Caco-2 (cell line): ENCODE measurements around the gene IL11RA. TPM values are rescaled to one million over a fixed set of nuclear protein-coding genes. Genes with fewer than 3 reads are reported as not detected.

Experiments
- BruUV-seq: library from RNA; stranded (reverse); fragments of 400-500 nt; replicated peaks from 2 replicates; lab custom pipeline; 2021; lab: Mats Ljungman, UMichigan
- CTCF ChIA-PET: fragments of 300-600 bp; sonication (Branson Sonifier 250); formaldehyde crosslinking; loops from one replicate; lab custom pipeline; 2022; ENCODE audit warnings: antibody characterized with exemption; lab: Charles Lee
- POLR2A ChIA-PET: fragments of 300-600 bp; sonication (Branson Sonifier 250); formaldehyde crosslinking; loops from one replicate; lab custom pipeline; 2022; ENCODE audit warnings: antibody characterized with exemption; lab: Charles Lee
- DNase-seq, 2 experiments: peaks; one replicate each; pipeline versions ENCODE4 v3.0.0 to v3.0.0-alpha.2; 2020 to 2022
- H3K27me3 ChIP-seq: replicated peaks from 2 replicates; pipeline ENCODE4 v1.6.0; 2011; ENCODE audit warnings: low read length; ENCODE audit not compliant: control insufficient read depth, insufficient read depth
- H3K36me3 ChIP-seq: 2 replicates; pipeline ENCODE4 v1.5.1; 2011; ENCODE audit warnings: low read length; ENCODE audit not compliant: control insufficient read depth, insufficient read depth
- H3K4me1 ChIP-seq: fragments of 250-450 bp; sonication (Bioruptor Pico); 2 replicates; pipeline ENCODE4 v1.5.1; 2020; ENCODE audit warnings: mild to moderate bottlenecking
- H3K4me3 ChIP-seq: 2 replicates; pipeline ENCODE4 v1.5.1; 2011; ENCODE audit warnings: low read depth, mild to moderate bottlenecking, control low read depth, low read length
- H3K9me3 ChIP-seq: fragments of 250-450 bp; sonication (Bioruptor Pico); 2 replicates; pipeline ENCODE4 v1.5.1; 2020; ENCODE audit warnings: mild to moderate bottlenecking, moderate library complexity
- H3K27ac Mint-ChIP-seq: one replicate; pipeline ENCODE4 v1.8.0; 2022; ENCODE audit warnings: mixed read lengths; ENCODE audit not compliant: unreplicated experiment
- H3K27me3 Mint-ChIP-seq: one replicate; pipeline ENCODE4 v1.8.0; 2022; ENCODE audit warnings: mixed read lengths; ENCODE audit not compliant: insufficient read depth, unreplicated experiment
- H3K36me3 Mint-ChIP-seq: one replicate; pipeline ENCODE4 v1.8.0; 2022; ENCODE audit warnings: mild to moderate bottlenecking, mixed read lengths; ENCODE audit not compliant: insufficient read depth, unreplicated experiment
- H3K4me1 Mint-ChIP-seq: one replicate; pipeline ENCODE4 v1.8.0; 2022; ENCODE audit warnings: low read depth, mixed read lengths; ENCODE audit not compliant: unreplicated experiment
- H3K4me3 Mint-ChIP-seq: one replicate; pipeline ENCODE4 v1.8.0; 2022; ENCODE audit warnings: mild to moderate bottlenecking, moderate library complexity, mixed read lengths; ENCODE audit not compliant: unreplicated experiment
- H3K9me3 Mint-ChIP-seq: one replicate; pipeline ENCODE4 v1.8.0; 2022; ENCODE audit warnings: mixed read lengths; ENCODE audit not compliant: unreplicated experiment
- intact Hi-C: fragments of 100-400 bp; cut with micrococcal nuclease; formaldehyde crosslinking; loops from one replicate; pipeline ENCODE4 v1.10.0; 2022; ENCODE audit not compliant: unreplicated experiment
- total RNA-seq: library from RNA; stranded (reverse); gene quantifications from 2 replicates; pipeline ENCODE4 v1.2.3, GENCODE V29; 2022
- TF ChIP-seq, protein P1 (sequence below), 2 experiments: fragments of 200-600 bp in 1 of 2; IDR thresholded peaks; 1 replicate in 1 of 2; 2 replicates in 1 of 2; pipeline versions ENCODE4 v1.5.1 to v1.8.0; 2011 to 2022; ENCODE audit warnings: antibody characterized with exemption in 1 of 2, control low read depth in 1 of 2, inconsistent platforms in 1 of 2, low read depth in 1 of 2, low read length in 1 of 2, mild to moderate bottlenecking in 1 of 2, moderate library complexity in 1 of 2; ENCODE audit not compliant: insufficient read depth in 1 of 2, severe bottlenecking in 1 of 2, unreplicated experiment in 1 of 2

IL11RA gene
- total RNA-seq, 1 experiment from 2014 or later: 5.6 TPM

DNA sequence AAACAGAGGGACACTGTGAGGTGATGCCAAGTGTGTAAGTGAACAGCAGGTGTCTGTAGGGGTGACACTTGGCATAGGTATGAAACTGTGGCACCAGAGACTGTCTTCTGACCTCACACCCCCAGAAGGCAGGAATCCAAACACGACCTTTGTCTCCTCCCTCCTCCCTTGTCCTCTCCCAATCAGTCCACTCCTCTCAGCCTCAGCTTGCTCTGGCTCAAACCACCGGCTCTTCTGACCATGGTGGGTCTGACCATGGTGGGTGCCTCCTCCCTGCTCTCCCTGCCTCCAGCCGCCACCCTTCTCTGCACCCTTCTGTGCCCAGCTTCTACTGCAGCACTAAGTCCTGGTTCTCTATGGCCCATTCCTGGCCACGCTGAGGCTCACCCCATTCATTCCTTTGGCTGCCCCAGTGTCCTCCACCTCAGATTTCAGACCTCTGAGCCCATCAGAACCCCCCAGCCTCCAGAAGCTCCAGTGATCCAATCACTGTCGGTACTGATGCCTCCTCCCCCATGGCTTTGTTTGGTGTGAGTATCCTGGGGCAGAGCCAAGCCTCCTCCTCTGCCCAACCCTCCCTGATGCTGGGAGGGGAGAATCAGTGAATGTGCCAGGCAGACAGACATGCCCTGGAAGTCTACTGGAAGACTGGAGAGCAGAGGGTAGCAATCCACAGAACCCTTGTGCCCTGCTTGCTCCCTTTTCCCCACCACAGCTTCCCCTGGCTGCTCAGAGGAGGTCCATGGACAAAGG, 21.4 kb upstream of the IL11RA start:
- H3K9me3 ChIP-seq: no peaks in the 10 kb centered on the region
- Mint-ChIP-seq H3K36me3 (peaks cover 4% of the 10 kb centered on the region), H3K27me3 (peaks cover 4% of the 10 kb centered on the region), H3K4me3 (peak overlapping the region; percentile 4), H3K27ac (no peak overlapping the region), H3K4me1 (peaks cover 18% of the 10 kb centered on the region), H3K9me3 (no peaks in the 10 kb centered on the region)
- intact Hi-C loops: no loop called here
- ChIA-PET POLR2A (no interaction called here), CTCF (no interaction called here)
- H3K27me3 ChIP-seq: no peaks in the 10 kb centered on the region
- TF ChIP-seq, protein P1, sequence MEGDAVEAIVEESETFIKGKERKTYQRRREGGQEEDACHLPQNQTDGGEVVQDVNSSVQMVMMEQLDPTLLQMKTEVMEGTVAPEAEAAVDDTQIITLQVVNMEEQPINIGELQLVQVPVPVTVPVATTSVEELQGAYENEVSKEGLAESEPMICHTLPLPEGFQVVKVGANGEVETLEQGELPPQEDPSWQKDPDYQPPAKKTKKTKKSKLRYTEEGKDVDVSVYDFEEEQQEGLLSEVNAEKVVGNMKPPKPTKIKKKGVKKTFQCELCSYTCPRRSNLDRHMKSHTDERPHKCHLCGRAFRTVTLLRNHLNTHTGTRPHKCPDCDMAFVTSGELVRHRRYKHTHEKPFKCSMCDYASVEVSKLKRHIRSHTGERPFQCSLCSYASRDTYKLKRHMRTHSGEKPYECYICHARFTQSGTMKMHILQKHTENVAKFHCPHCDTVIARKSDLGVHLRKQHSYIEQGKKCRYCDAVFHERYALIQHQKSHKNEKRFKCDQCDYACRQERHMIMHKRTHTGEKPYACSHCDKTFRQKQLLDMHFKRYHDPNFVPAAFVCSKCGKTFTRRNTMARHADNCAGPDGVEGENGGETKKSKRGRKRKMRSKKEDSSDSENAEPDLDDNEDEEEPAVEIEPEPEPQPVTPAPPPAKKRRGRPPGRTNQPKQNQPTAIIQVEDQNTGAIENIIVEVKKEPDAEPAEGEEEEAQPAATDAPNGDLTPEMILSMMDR (IDR thresholded peaks at IDR 0.05; ENCODE audit: insufficient read depth in 1 of 2, low read depth in 1 of 2, low read length in 1 of 2, severe bottlenecking in 1 of 2, unreplicated experiment in 1 of 2): no peak
- no peak for DNase-seq
- peaks cover 16% of the 10 kb centered on the region for H3K4me1 ChIP-seq
- H3K36me3 ChIP-seq: no peaks in the 10 kb centered on the region
- no peak overlapping the region for H3K4me3 ChIP-seq
- no TSS peak for BruUV-seq

DNA sequence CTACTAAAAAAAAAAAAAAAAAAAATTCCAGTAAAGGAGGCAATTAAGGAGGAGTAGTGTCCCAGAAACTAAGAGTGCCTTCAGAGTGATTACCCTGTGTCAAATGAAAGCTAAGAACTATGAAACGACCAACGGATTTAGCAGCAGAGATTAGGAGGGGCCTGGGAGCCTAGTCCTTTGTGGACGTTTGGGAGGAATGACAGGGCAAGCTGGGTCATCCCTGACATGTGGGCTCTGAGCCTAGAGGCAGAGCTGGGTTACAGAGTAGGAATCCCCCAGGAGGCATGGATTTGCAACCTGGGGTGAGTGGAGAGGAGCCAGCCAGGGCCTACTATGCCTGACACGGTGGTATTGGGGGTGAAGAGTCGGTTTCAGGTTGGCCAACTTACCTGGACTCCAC, 18.8 kb upstream of the IL11RA start:
- H3K4me3 ChIP-seq: no peak overlapping the region
- H3K36me3 ChIP-seq: peaks cover 1% of the 10 kb centered on the region; the same call in 1 of the 2 replicates
- ChIA-PET POLR2A (no interaction called here), CTCF (interaction anchor here (0.6 to 1.9 kb wide), 11 partner anchors 11 to 87 kb away, joined by 3 to 21 read pairs (median 5); partner anchors contain the start of genes DCTN3, GALT and RPP25L)
- no peak overlapping the region for H3K4me3 Mint-ChIP-seq
- H3K27me3 Mint-ChIP-seq: peaks cover 4% of the 10 kb centered on the region
- DNase-seq: no peak
- TF ChIP-seq, protein P1 (IDR thresholded peaks at IDR 0.05; ENCODE audit: insufficient read depth in 1 of 2, low read depth in 1 of 2, low read length in 1 of 2, severe bottlenecking in 1 of 2, unreplicated experiment in 1 of 2): no peak
- peaks cover 12% of the 10 kb centered on the region for H3K4me1 ChIP-seq
- no peaks in the 10 kb centered on the region for H3K9me3 ChIP-seq
- H3K27ac Mint-ChIP-seq: no peak overlapping the region
- no peaks in the 10 kb centered on the region for H3K27me3 ChIP-seq
- BruUV-seq: no TSS peak
- H3K36me3 Mint-ChIP-seq: peaks cover 12% of the 10 kb centered on the region
- H3K9me3 Mint-ChIP-seq: no peaks in the 10 kb centered on the region
- intact Hi-C loops: no loop called here
- peaks cover 14% of the 10 kb centered on the region for H3K4me1 Mint-ChIP-seq

DNA sequence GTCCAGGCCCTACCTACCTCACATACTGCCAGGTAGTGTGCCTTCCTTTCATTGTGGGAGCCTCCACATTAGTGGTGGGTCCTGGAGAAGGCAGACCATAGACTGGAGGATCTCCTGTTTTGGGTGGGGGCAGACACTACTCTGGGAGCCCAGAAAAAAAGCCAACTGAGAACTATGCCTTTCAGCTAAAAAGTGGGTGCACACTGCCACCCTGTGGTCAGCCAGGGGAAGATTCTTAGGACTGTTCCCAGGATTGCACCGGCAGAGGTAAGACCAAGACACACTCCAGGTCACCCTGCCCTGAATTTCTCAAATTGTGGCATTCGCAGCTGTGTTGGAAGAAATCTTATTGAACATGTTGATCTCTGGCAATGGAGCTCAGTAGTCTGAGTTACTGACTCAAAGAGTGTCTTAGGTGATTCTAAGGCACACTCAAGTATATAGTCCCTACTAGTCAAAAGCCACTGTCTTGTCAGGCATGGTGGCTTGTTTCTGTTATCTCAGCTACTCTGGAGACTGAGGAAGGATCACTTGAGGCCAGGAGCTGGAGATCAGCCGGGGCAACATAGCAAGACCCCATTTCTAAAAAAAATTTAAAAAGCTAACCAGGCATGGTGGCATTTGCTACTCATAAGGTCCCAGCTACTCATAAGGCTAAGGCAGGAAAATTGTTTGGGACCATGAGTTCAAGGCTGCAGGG, 18.0 kb upstream of the IL11RA start:
- H3K9me3 Mint-ChIP-seq: no peaks in the 10 kb centered on the region
- peaks cover 8% of the 10 kb centered on the region for H3K4me1 Mint-ChIP-seq
- H3K27me3 ChIP-seq: no peaks in the 10 kb centered on the region
- H3K27me3 Mint-ChIP-seq: no peaks in the 10 kb centered on the region
- no peak overlapping the region for H3K27ac Mint-ChIP-seq
- H3K4me3 Mint-ChIP-seq: no peak overlapping the region
- peaks cover 9% of the 10 kb centered on the region for H3K4me1 ChIP-seq
- DNase-seq: peak; percentile 79 to 81
- intact Hi-C loops: loop anchor here (1.0 kb wide), 1 partner anchor 22 kb away; the partner anchor contains the start of gene RPP25L
- CTCF ChIA-PET: interaction anchor here (0.6 to 1.9 kb wide), 14 partner anchors 9 to 92 kb away, joined by 3 to 21 read pairs (median 5); partner anchors contain the start of genes DCTN3, GALT, IL11RA and RPP25L
- H3K4me3 ChIP-seq: no peak overlapping the region
- TF ChIP-seq, protein P1 (IDR thresholded peaks at IDR 0.05; ENCODE audit: insufficient read depth in 1 of 2, low read depth in 1 of 2, low read length in 1 of 2, severe bottlenecking in 1 of 2, unreplicated experiment in 1 of 2): peak; percentile 86 to 88
- POLR2A ChIA-PET: interaction anchor here (0.6 kb wide), 1 partner anchor 15 kb away, joined by 6 read pairs; no protein-coding TSS in a partner anchor
- no TSS peak for BruUV-seq
- H3K9me3 ChIP-seq: no peaks in the 10 kb centered on the region
- H3K36me3 ChIP-seq: peaks cover 1% of the 10 kb centered on the region; the same call in 1 of the 2 replicates
- H3K36me3 Mint-ChIP-seq: peaks cover 10% of the 10 kb centered on the region
